ENCODE measurements around the gene ICAM2.
A peak's percentile ranks its signal among the peaks of the same experiment; 100 is the strongest.
"Not testable (repeated sequence)": the region's sequence is repeated elsewhere in the genome, so short reads cannot be mapped to it uniquely, and the experiment has no call there.

Gene ICAM2

GRCh38 chr17:63993368-63993985 is 27.0 kb downstream of the ICAM2 start:
- DNase-seq = no peak

GRCh38 chr17:63991611-63992010 is 28.8 kb downstream of the ICAM2 start:
- DNase-seq = no peak

GRCh38 chr17:63989622-63990345 is 30.6 kb downstream of the ICAM2 start:
- no peak for DNase-seq

DNA sequence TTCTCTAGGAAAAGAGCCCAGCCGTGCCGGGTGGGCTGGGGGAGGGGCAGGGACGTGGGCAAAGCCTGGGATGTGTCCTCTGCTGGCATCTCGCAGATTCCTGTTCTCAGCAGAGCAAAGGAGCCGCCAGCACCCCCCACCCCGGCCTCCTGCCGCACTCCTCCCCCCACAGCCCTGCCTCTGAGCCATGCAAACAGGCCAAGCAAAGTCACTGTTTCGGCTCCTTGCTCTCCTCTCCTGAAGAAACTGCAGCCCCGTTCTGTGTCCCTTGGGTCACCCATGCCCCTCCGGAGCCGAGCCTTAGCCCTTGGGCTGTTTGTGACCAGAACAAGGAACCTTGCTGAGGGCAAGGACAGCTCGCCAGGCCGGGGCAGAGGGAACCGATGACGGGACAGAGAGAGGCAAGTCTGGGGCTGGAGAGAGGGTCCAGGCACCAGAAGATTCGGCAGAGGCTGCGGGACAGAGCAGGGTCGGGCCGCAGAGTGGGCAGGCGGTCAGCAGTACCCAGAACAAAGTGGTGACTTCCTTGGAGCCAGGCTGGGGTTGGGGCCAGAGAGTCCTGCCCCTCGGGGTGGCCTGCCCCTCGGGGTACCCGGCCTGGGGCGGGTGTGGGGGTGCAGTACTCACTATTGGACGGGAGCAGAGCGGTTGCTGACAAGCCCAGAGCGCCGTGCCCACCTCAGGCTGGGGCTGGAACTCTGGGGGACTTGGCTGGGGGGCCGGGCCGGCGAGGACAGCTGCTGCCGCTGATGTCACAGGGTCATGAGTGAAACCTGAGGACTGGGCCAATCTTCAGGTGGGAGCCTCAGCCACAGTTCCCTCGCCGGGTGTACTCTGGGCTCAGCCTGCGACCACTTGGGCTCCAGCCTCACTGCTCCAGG is 31.5 kb downstream of the ICAM2 start:
- peak; percentile 66 for DNase-seq

- DNase-seq = no peak
Observed at GRCh38 chr17:63988127-63988478, 32.3 kb downstream of the ICAM2 start.

- DNase-seq = no peak
Observed at GRCh38 chr17:63987221-63988126, 33.0 kb downstream of the ICAM2 start.

DNA sequence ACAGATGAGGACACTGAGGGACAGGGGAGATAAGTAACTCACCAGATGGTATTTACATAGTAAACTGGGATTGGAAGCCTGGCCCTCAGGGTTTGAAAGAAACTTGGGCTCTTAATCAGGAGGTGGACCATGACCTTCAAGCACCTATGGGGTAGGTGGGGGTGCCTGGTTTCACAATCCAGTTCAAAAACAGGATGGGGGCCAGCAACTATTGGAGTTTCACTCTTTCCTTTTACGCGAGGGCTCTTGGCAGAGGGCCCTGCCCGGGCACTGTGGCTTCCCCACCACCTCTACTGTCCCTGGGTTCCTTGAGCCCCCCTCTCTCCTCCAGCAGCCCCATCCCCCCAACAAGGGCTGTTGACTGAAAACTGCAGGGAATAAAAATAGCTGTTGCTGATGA is 33.6 kb downstream of the ICAM2 start:
- no peak for DNase-seq

GRCh38 chr17:63985387-63986140 is 34.9 kb downstream of the ICAM2 start:
- DNase-seq = no peak

GRCh38 chr17:63984651-63985386 is 35.6 kb downstream of the ICAM2 start:
- DNase-seq = peak; percentile 57

DNA sequence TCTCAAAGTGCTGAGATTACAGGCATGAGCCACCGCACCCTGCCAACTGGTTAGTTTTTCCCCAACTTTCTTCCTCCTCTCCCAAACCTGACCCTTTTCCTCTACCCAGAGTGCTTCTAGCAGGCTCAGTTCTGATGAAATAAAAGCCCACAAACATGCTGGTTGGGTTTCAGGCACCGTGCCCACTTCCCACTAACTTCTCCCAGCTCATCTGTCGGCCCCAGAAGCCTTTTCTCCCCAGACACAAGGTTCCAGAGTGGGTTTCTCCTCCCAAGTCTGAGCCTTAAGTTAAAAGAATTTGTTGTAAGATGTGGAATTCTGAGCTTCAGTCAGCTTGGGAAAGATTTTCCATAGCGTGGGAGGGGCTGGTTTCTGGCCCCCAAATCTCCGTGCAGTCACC is 36.2 kb downstream of the ICAM2 start:
- no peak for DNase-seq

DNA sequence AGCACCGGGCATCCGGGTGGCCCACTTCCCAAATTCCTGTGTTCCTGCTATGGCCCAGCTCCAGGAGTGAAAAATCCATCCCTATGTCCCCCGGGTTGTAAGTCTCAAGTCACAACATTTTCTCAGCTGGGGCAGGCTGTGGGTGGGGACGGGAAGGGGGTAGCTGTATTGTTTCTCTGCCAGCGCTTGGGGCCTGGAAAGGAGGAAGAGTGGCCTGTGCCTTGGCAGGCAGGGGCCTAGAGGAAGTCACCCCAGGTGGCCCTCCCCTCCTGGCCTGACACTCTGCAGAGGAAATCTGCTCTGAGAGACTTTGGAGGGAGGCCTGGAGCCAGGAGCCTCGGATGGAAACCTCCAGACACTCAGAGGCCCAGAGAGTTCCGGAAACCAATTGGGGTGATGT is 37.1 kb downstream of the ICAM2 start:
- DNase-seq = no peak

GRCh38 chr17:63982641-63983040 is 37.8 kb downstream of the ICAM2 start:
- DNase-seq = not testable (repeated sequence)

DNA sequence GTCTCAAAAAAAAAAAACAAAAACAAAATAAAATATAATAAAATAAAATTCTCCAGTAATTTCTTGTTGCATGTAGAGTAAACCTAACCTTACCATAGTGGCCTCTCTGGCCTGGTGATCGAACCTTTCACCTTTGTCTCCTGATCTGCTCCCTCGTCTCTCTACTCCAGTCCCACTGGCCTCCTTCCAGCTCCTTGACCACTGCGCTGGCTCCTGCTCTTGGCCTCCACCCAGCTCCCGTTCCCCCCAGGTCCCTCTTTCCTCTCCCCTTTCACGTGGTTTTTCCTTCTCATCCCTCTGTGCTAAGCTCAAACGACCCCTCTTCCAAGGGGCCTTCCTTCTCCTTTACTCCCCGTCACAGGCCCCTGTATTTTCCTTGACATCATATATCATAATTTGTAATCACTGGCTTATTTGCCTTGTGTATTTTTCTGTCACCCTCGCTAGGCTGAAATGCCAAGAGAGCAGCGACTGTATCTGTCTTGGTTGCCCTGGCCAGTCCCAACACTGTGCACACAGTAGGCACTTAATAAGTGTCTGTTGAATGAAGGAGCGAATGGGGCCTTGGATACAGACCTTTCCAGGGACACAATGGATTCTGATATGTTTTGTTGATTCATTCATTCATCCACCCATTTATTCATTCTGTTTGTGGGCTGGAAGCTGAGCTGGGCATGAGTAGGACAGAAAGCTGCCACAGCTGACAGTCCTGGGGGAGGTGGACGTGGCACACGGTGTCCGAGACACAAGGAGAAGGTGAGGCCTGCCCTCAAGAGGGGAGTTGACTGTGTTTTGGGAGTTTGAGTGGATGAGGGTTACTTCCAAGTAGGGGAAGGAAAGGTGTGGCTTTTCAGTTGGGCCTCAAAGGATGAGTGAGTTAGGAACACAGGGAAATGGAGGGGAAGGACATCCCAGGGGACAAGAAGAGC is 41.9 kb downstream of the ICAM2 start:
- DNase-seq = no peak

- no peak for DNase-seq
Observed at GRCh38 chr17:63976702-63977101, 43.7 kb downstream of the ICAM2 start.

GRCh38 chr17:63975541-63976092 is 44.8 kb downstream of the ICAM2 start:
- DNase-seq = no peak

DNA sequence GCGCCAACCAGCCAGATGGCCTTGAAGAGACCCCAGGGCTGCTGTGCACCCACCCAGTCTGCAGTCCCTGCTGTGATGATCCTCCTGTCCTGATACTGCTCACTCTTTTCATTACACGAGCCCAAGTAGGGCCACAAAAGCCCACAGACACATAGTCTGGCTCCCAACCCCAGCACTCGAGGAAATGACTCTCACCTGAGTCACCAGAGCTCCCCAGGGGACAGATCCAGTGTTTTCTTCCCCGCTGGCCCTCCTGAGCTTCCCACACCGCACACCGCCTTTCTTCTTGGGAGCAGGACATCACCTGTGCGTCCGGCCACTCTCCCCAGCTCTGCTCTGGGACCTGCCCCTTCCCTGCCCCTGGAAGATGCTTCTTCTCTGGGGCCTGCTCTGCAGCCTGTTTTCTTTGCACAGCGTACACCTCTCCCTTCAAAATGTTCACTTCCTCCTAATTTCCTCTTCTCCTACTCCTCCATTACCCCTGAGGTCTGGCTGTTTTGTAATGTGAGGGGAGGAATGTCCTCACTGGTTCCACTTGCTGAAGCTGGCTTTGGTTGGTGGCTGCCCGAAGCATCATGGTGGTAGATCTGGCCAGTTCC is 45.7 kb downstream of the ICAM2 start:
- no peak for DNase-seq

GRCh38 chr17:63973930-63974593 is 46.4 kb downstream of the ICAM2 start:
- DNase-seq = no peak

DNA sequence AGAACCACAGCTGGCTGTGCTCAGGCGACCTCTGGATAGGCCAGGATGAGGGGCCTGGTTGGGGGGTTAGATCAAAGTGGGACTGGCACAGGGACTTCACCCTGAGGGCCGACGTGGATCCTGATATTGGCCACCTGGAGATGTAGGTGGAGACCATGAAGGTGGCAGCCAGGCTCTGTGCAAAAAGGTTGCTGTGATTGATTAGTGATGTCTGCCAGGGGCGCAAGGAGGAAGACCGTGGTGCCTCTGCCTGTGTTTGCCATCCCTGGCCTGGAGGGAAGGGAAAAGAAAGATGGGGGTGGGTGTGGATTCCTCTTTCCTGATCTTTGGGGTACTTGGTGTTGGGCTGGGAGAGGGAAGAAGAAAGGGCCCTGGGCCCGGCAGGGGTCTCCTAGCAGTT is 47.2 kb downstream of the ICAM2 start:
- no peak for DNase-seq

DNA sequence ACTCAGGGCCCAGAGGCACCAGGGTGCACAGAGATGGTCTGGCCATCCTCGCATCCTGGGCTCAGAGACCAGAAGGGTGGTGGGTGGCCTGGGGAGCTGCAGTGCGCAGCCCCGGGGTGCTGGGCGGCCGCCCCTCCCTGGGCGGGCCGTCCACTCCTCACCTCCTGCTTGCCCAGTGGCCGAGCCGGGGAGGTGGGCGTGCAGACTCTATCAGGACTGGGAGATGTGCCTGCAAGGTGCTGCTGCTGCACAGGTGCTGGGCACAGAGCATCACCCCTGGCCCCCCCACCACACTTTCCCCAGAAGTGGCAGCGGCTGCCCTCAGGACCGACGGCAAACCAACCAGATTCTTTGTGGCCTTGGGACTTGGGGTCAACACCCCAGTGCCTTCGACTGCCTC is 47.6 kb downstream of the ICAM2 start, which contains the start of gene SCN4A:
SCN4A (minus strand) TSS at position 123 of the 400 bp plus-strand sequence; CDS start at position 46, 77 bp downstream.
- DNase-seq = no peak
